GM10266 (cell line): ENCODE data around the gene KPNB1.

ENCODE experiments used
- DNase-seq: peaks from one replicate; pipeline ENCODE4 v3.0.0; 2012; ENCODE audit errors: extremely low spot score
- TF ChIP-seq, protein P1 (sequence below): IDR thresholded peaks from 2 replicates; pipeline ENCODE4 v1.5.1; 2012; ENCODE audit warnings: mild to moderate bottlenecking, low read depth; ENCODE audit not compliant: control insufficient read depth, insufficient read depth; ENCODE audit errors: missing control alignments

The KPNB1 gene

DNA sequence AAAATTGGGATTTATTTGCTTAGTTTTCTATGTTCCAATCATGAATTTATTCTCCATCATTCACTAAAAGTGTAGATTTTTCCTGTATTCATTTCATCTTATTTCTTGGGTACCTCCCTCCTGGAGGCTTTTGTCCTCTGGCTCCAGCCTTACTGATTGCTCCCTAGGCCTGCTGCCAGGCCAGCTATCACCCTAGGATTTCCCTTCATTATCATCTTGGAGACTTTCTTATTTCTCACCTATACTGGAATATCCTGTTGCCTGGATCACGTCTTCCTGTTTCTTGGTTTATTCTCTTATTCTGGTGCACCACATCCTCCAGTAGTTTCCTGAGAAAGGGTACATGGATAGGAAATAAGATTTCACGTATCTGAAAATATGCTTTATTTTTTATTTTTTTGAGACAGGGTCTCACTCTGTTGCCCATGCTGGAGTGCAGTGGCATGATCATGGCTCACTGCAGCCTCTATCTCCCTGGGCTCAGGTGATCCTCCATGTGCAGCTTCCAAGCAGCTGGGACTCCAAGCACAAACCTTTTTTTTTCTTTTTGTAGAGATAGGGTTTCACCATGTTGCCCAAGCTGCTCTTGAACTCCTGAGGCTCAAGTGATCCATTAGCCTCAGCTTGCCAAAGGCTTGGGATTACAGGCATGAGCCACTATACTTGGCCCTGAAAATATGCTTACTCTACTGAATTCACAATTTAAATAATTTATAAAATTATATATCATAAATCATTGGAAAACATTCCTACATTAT is 13.3 kb upstream of the KPNB1 start:
- DNase-seq, result no peak
- TF ChIP-seq, protein P1, sequence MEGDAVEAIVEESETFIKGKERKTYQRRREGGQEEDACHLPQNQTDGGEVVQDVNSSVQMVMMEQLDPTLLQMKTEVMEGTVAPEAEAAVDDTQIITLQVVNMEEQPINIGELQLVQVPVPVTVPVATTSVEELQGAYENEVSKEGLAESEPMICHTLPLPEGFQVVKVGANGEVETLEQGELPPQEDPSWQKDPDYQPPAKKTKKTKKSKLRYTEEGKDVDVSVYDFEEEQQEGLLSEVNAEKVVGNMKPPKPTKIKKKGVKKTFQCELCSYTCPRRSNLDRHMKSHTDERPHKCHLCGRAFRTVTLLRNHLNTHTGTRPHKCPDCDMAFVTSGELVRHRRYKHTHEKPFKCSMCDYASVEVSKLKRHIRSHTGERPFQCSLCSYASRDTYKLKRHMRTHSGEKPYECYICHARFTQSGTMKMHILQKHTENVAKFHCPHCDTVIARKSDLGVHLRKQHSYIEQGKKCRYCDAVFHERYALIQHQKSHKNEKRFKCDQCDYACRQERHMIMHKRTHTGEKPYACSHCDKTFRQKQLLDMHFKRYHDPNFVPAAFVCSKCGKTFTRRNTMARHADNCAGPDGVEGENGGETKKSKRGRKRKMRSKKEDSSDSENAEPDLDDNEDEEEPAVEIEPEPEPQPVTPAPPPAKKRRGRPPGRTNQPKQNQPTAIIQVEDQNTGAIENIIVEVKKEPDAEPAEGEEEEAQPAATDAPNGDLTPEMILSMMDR, result no peak

DNA sequence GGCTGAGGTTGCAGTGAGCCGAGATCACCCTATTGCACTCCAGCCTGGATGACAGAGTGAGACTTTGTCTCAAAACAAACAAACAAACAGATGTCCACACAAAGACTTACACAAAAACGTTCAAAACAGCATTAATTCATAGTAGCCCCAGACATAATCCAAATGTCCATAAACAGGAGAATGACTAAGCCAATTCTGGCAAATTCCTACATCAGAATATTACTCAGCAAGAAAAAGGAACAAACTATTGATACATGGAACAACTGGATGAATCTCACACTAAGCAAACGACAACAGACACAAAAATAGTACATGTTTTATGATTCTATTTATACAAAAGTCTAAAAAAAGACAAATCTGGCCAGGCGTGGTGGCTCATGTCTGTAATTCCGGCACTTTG is 10.8 kb upstream of the KPNB1 start:
- DNase-seq, result no peak
- TF ChIP-seq, protein P1, result no peak

DNA sequence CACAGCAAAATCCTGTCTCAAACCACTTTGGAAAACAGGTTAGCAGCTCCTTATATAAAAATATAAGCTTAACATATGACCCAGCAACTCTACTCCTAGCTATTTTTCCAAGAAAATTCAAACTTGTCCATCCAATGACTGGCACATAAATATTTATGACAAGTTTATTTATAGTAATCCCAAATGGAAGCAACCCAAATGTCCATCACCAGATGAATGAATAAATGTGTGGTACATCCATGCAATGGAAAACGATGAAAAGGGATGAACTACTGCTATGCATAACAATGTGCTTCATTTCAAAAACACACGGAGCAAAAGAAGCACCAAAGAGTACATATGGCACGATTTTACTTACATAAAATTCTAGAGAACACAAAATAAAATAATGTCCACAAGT is 9.6 kb upstream of the KPNB1 start:
- TF ChIP-seq, protein P1, result no peak
- no peak for DNase-seq

DNA sequence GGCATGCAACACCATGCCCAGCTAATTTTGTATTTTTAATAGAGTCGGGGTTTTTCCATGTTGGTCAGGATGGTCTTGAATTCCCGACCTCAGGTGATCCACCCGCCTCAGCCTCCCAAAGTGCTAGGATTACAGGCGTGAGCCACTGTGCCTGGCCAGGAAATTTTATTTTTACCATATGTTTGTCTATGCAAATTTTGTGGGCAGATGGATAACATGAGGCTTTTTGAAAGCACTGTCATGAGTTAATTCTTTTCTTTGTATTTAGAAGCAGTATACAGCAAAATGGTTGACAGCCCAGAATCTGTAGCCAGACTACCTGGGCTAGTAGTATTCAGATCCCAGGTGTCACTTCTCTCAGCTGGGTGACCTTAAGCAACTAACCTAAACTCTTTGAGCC is 8.5 kb upstream of the KPNB1 start:
- TF ChIP-seq, protein P1, result no peak
- DNase-seq, result no peak

DNA sequence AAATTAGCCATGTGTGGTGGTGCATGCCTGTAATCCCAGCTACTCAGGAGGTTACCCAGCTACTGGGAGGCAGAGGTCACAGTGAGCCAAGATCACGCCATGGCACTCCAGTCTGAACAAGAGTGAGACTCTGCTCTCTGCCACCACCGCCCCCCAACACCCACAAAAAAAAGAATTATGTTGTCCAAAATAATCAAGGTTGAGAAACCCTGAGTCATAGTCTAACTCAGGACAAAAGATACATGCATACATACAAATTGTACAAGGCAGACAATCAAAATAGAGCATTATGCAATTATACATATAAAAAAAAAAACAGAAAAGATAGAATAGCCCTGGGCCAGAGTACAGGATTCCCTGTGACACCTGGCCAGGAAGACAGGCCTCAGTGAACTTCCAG is 6.6 kb upstream of the KPNB1 start:
- no peak for DNase-seq
- TF ChIP-seq, protein P1, result no peak

DNA sequence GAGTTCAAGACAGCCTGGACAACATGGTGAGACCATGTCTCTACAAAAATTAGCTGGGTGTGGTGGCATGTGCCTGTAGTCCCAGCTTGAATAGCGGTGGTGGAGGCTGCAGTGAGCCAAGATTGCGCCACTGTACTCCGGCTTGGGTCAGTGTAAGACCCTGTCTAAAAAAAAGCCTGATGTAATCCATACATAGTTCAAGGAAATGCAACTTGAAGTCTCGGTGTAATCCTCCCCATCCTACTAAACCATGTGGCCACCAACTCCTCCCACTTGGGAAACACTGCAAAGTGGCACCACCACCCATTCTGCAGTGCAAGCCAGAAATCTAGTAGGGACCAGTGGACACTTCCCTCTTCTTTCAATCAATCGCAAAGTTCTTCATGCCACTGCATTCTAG is 5.4 kb upstream of the KPNB1 start:
- DNase-seq, result no peak
- TF ChIP-seq, protein P1, result no peak

DNA sequence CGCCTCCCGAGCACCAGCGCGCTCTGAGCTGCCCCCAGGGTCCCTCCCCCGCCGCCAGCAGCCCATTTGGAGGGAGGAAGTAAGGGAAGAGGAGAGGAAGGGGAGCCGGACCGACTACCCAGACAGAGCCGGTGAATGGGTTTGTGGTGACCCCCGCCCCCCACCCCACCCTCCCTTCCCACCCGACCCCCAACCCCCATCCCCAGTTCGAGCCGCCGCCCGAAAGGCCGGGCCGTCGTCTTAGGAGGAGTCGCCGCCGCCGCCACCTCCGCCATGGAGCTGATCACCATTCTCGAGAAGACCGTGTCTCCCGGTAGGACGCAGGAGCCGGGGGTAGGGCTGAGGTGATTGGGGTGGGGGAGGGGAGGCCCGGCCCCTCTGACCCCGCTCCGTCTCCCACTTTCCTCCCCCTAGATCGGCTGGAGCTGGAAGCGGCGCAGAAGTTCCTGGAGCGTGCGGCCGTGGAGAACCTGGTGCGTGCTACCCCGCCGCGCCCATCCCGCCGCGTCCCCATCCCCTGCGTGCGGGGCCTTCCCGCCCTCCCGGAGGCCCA is 329 bp downstream of the KPNB1 start:
- TF ChIP-seq, protein P1, result no peak
- peak; percentile 62 for DNase-seq
